Activated CD8-positive, alpha-beta memory T cell treated with anti-CD3 and anti-CD28 coated beads for 1 hour (primary cell): ENCODE measurements around the gene HOXA4.

Experiments
- DNase-seq, 2 donors: peaks; one replicate each; pipeline ENCODE4 v3.0.0-alpha.2; 2020; ENCODE audit warnings: low read depth in 1 of 2; ENCODE audit errors: extremely low read depth in 1 of 2

HOXA4 gene

GRCh38 chr7:27147199-27148030, 16.9 kb upstream of the HOXA4 start, which contains the start of gene HOXA6:
Gene HOXA6 (minus strand): TSS chr7:27147774. CDS start chr7:27147749, 25 bp downstream.
- no peak for DNase-seq

- DNase-seq = no peak
Measured at GRCh38 chr7:27146491-27147198, 16.1 kb upstream of the HOXA4 start.

DNA sequence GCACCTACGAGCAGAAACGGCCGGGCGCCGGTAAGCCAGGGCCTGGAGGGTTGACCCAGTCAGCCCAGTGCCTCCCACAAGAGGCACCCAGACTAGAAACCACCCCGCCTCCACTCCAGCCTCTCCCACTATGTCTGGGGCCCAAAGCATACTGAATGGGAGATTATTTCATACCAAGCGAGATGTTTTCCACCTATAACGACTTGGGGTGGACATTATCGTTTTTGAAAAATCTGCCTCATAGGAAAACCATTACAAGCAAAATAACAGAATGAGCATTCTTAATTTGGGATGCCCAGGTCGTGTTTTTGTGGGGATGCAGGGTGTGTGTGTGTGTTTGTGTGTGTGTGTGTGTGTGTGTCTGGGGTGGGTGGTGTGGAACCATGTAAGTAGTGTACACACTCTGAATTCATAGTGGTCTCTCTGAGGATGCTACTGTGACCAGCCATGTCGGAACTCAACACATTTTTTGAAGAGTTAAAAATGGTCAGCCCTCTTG, 15.4 kb upstream of the HOXA4 start:
- no peak for DNase-seq

DNA sequence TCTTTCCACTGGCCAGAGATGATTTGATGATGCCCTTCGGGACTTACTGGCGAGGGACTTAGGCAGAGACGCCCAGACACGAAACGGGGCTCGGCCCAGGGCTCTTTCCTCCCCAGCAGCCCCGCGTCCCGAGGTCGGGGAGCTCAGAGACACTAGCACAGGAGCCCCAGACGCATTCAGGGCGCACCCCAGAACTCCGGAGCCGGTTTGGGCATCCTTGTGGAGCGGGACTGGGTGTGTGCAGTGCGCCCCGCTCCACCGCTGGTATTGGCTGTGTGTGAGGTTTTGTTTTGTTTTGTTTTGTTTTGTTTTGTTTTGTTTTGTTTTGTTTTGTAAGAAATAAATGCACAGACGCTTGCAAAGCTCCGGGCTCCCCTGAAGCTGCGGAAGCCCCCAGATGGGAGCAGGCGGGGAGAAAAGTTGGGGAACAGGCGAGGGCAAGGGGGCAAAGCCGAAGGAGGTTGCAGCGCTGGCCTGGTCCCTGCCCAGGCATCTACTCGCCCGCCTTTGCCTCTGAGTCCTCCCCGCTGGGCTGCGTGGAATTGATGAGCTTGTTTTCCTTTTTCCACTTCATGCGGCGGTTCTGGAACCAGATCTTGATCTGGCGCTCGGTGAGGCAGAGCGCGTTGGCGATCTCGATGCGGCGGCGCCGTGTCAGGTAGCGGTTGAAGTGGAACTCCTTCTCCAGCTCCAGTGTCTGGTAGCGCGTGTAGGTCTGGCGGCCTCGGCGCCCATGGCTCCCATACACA, 14.8 kb upstream of the HOXA4 start:
- DNase-seq = no peak

DNA sequence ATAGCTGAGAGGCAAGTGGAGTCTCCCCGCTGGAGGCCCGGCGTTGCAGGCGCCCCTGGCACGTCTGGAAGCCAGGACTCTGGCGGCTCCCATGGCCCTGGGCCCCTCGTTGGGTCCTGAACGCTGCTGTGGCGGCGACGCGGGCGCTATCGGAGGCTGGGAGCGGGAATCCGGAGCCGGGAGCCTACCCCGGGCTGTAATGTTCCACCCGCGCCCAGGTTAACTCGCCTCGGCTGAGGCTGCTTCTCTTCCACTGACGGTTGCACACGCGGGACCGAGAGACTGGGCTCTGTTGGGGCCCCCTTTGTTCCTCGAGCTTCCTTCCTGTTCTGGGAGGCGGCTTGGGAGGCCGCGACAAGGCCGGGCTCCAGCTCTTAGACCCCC, 14.2 kb upstream of the HOXA4 start:
- DNase-seq = no peak

DNA sequence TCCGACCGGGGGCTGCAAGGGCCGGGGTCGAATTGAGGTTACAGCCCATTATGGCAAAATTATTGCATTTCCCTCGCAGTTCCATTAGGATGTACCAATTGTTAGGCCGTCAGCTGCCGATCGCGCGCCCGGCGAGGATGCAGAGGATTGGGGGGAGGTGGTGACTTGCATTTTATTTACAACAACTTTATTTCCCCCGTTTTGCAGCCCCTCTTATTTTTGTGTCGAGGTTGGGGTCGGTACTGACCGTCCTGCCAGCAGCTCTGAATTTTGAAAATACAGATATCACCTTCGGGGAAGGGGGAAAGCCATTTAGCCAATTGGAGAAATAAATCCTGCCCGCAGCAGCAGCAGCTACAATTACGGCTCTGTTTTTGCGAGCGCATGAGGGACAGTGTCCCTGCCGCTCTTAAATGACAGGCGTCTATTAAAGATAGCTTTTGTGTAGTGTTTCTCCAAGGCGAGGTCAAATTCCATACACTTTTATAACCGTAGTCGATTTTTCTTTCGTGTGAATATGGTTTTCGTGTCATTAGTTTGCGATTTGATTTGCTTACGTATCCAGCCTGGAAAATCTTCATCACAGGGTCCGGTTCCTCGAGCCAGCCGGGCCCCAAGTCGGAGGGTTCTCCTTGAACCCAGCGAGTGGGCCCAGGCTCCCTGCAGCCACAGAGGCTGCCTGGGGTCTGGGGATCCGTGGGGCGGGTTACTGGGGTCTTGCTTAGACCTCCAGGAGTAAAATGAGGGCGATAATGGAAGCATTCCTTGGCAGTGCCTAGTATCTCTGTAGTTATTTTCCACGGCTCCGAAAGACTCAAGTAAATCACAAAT, 13.6 kb upstream of the HOXA4 start:
- no peak for DNase-seq

GRCh38 chr7:27143023-27143949, 12.7 kb upstream of the HOXA4 start, which contains the start of gene HOXA5:
Gene HOXA5 (minus strand): TSS chr7:27143681. CDS start chr7:27143607, 74 bp downstream.
- DNase-seq = no peak

GRCh38 chr7:27142580-27143022, 12.0 kb upstream of the HOXA4 start:
- no peak for DNase-seq

GRCh38 chr7:27141923-27142579, 11.5 kb upstream of the HOXA4 start:
- DNase-seq = no peak

DNA sequence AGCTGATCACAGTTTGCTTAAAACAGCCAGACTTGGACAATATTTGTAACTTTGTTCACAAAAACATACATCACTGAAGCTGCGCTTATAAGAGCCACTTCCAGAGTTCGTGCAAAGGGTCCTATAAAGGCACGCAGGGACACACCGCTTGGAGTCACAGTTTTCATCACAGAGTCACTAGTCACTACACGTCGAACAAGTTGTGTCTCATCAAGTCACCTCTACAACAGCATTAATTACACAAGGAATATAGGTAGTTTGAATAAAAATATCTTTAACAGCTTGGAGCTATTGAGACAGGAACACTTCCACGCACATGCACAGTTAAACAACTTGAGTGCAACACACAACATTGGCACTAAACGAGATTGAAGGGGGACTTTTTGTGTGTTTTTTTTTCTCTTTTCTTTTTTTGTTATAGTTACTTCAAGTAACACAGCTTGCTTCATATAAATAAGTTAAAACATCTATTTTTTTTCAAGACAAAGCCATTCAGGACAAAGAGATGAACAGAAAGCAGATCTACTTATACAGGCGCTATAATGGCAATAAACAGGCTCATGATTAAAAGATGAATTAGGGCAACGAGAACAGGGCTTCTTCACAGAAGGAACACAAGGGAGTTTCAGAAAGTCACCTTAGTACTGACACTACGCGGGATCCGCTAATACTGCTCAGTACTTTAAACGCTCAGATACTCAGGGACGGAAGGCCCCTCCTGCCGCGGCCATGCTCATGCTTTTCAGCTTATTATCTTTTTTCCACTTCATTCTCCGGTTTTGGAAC, 10.8 kb upstream of the HOXA4 start:
- DNase-seq = no peak

DNA sequence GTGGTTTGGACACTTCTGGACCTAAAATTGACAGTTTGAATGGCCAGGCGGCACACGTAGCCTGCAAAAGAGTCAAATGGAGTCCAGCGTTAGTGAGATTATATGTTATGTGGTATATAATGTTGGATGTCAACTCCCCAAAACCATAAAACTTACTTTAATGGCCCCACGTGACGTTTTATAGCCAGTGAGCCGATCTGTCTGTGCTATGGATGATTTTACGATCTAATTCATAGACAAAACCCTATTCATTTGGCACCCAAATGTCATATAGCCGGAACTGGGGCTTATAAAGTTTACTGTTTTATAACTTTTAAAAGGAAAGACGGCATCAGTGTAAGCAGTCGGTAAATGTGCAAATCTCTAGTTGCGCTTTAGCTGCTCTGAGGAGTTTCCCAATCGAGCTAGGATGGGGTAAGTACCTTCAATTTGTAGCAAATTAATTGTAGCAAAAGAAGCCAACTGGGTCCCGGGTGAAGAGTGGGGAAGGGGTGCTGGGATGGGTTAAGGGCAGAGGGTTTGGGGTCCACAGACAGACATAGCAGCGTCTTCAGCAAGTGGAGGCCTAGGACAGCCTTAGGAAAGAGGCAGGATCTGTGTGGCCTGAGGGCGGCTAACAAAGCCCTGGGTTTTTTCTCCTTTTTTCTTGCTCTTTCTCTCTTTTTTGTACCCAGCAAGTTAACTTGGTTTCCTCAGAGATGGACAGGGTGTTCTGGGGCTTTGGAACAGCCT, 9.7 kb upstream of the HOXA4 start:
- no peak for DNase-seq

- no peak for DNase-seq
Measured at GRCh38 chr7:27139334-27140125, 9.0 kb upstream of the HOXA4 start.

DNA sequence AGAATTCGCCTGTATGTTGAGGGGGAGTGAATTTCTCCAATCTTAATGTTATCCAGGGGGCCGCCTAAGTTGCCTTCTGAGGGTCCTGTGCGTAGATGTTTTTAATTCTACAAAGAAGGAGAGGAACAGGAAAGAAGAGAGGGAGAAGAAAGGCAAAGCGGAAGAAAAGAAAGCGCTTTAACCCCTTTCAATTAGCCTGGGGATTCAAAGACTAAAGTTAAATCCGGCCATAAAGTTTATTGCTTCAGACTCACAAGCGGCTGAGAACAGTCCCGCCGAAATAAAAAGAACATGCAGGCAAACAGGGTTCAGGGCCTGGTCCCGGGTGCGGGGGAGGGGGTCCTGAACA, 8.4 kb upstream of the HOXA4 start:
- no peak for DNase-seq

DNA sequence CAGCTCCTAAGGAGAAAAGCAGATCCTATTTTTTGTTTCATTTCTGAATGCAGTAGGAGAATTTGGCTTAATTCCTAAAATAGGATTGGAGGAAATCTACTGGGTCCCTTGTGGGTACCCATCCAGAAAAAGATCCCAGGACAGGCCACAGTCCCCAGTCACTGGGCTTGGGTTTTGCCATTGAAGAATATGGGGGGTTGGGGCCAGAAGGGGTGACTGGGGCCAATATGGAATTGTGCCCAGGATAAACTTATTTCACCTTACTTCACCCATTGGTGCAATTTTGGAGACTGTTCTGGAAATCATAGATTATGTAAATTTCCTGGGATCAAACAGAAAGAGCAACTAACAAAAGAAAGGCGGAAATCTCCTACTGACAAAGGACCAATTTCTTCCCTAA, 7.9 kb upstream of the HOXA4 start:
- no peak for DNase-seq

GRCh38 chr7:27137640-27138315, 7.2 kb upstream of the HOXA4 start:
- DNase-seq = no peak

DNA sequence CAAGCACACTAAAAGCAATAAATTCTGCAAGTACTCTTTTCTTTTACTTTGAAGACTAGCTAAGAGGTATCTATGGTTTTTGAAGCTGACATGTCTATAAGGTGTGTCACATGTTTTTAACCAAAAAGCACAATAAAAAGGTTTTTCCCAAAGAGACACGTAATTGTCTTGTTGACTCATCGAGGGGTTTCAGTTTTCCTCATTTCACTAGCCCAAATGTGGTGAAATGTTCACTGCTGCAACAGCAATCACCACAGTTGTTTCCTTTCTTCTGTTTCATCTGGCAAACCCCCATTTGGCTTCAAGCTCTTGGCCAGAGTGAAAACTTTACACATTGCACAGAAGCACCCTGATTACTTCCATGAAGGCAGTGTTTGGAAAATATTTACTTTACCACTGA, 3.8 kb upstream of the HOXA4 start:
- DNase-seq = no peak
